ENCODE data around the gene AFMID.

GRCh38 chr17:78214016-78214705 is 27.0 kb downstream of the AFMID start, which contains the start of gene BIRC5:
- TF ChIP-seq, protein P1, sequence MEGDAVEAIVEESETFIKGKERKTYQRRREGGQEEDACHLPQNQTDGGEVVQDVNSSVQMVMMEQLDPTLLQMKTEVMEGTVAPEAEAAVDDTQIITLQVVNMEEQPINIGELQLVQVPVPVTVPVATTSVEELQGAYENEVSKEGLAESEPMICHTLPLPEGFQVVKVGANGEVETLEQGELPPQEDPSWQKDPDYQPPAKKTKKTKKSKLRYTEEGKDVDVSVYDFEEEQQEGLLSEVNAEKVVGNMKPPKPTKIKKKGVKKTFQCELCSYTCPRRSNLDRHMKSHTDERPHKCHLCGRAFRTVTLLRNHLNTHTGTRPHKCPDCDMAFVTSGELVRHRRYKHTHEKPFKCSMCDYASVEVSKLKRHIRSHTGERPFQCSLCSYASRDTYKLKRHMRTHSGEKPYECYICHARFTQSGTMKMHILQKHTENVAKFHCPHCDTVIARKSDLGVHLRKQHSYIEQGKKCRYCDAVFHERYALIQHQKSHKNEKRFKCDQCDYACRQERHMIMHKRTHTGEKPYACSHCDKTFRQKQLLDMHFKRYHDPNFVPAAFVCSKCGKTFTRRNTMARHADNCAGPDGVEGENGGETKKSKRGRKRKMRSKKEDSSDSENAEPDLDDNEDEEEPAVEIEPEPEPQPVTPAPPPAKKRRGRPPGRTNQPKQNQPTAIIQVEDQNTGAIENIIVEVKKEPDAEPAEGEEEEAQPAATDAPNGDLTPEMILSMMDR (IDR thresholded peaks at IDR 0.05), result no peak
- TF ChIP-seq POLR2A (IDR thresholded peaks at IDR 0.05), result no peak
- TF ChIP-seq EP300 (IDR thresholded peaks at IDR 0.05), result no peak

All from ovary (tissue), 3 donors.